ENCODE results near the gene TM4SF1.

- TF ChIP-seq CTCF (IDR thresholded peaks at IDR 0.05) (no peak), POLR2A (IDR thresholded peaks at IDR 0.05) (no peak)
Observed at GRCh38 chr3:149382518-149382917, 5.1 kb upstream of the TM4SF1 start.

Data from Peyer's patch (tissue), 4 donors.